Cardiac septum (tissue), 1 donor: ENCODE data around the gene CCDC85B. TPM values are rescaled to one million over a fixed set of nuclear protein-coding genes. Genes with fewer than 3 reads are reported as not detected.
"Not testable (repeated sequence)": the region's sequence is repeated elsewhere in the genome, so short reads cannot be mapped to it uniquely, and the experiment has no call there.

Source experiments
- DNase-seq: peaks from one replicate; pipeline ENCODE4 v3.0.0-alpha.2; 2020; ENCODE audit warnings: low spot score
- intact Hi-C: fragments of 100-400 bp; cut with DNase I; formaldehyde crosslinking; loops from one replicate; pipeline ENCODE4 v1.14.0; 2022
- long read RNA-seq: library from polyadenylated mRNA; unstranded; transcript quantifications from one replicate; pipeline ENCODE4 v2.0.0, GENCODE V29; 2021
- total RNA-seq: library from RNA; stranded (reverse); fragmentation: NEBNext Ultra II Directional; extraction: Animal tissue kit (Norgen Biotek cat#: 25700); gene quantifications from one replicate; pipeline ENCODE4 v1.2.1, GENCODE V29; 2021
- donor health status: DM: no; HTN: no; CAD: no.

Gene CCDC85B
- 66.2 TPM for total RNA-seq
- long read RNA-seq, transcript CCDC85B-201 (1 exons, 1,524 nt): major isoform, 187 of 187 reads
- long read RNA-seq, partial matches to known transcripts: 0 of 187 reads
- long read RNA-seq, other reads (novel, unspliced or antisense): 0 of 187 reads

- intact Hi-C loops: no loop called here
- peak; percentile 99 for DNase-seq
Observed at GRCh38 chr11:65890324-65891218, at the start of gene CCDC85B. CCDC85B (plus strand) TSS chr11:65890673; CDS start chr11:65890784, 111 bp downstream.

- intact Hi-C loops: no loop called here
- no peak for DNase-seq
Observed at GRCh38 chr11:65842144-65842543, 48.3 kb upstream of the CCDC85B start.

- intact Hi-C loops: no loop called here
- DNase-seq: no peak
Observed at GRCh38 chr11:65843811-65844210, 46.7 kb upstream of the CCDC85B start.

GRCh38 chr11:65844231-65844872 is 46.1 kb upstream of the CCDC85B start:
- DNase-seq: no peak
- intact Hi-C loops: no loop called here

GRCh38 chr11:65847746-65848145 is 42.7 kb upstream of the CCDC85B start:
- intact Hi-C loops: no loop called here
- no peak for DNase-seq

GRCh38 chr11:65848693-65849092 is 41.8 kb upstream of the CCDC85B start:
- intact Hi-C loops: not testable (repeated sequence)
- DNase-seq: peak; percentile 56

GRCh38 chr11:65849366-65849765 is 41.1 kb upstream of the CCDC85B start:
- intact Hi-C loops: no loop called here
- DNase-seq: peak; percentile 74

- peak; percentile 70 for DNase-seq
- intact Hi-C loops: no loop called here
Observed at GRCh38 chr11:65849771-65850216, 40.7 kb upstream of the CCDC85B start.

GRCh38 chr11:65850217-65851082 is 40.0 kb upstream of the CCDC85B start:
- intact Hi-C loops: no loop called here
- no peak for DNase-seq

GRCh38 chr11:65851083-65851579 is 39.3 kb upstream of the CCDC85B start:
- peak; percentile 49 for DNase-seq
- intact Hi-C loops: no loop called here

- no peak for DNase-seq
- intact Hi-C loops: no loop called here
Observed at GRCh38 chr11:65851811-65852507, 38.5 kb upstream of the CCDC85B start.

GRCh38 chr11:65852508-65853245 is 37.8 kb upstream of the CCDC85B start:
- DNase-seq: peak; percentile 68

GRCh38 chr11:65853246-65853979 is 37.1 kb upstream of the CCDC85B start:
- intact Hi-C loops: no loop called here

More at GRCh38 chr11:65852508-65853245, 37.8 kb upstream of the CCDC85B start:
- intact Hi-C loops: no loop called here

GRCh38 chr11:65854161-65854592 is 36.3 kb upstream of the CCDC85B start:
- no peak for DNase-seq
- intact Hi-C loops: no loop called here

More at GRCh38 chr11:65853246-65853979, 37.1 kb upstream of the CCDC85B start:
- DNase-seq: peak; percentile 51

GRCh38 chr11:65854852-65855837 is 35.3 kb upstream of the CCDC85B start:
- no peak for DNase-seq
- intact Hi-C loops: loop anchor here (5.0 kb wide), 1 partner anchor 147 kb away; the partner anchor contains the start of genes BANF1 and EIF1AD

- intact Hi-C loops: loop anchor here (5.0 kb wide), 1 partner anchor 146 kb away; the partner anchor contains the start of genes BANF1 and EIF1AD
- no peak for DNase-seq
Observed at GRCh38 chr11:65855927-65856363, 34.5 kb upstream of the CCDC85B start.
